H9 (cell line): Measurements from ENCODE around the gene ODAD4. TPM values are rescaled to one million over a fixed set of nuclear protein-coding genes. Genes with fewer than 3 reads are reported as not detected.

ENCODE experiments used
- DNase-seq: peaks from one replicate; pipeline ENCODE4 v3.0.0-alpha.2; 2017
- H2AFZ ChIP-seq: one replicate; pipeline ENCODE4 v1.6.1; 2013; ENCODE audit warnings: mild to moderate bottlenecking, low read length, control low read depth, moderate library complexity
- H2AK5ac ChIP-seq: 2 replicates; pipeline ENCODE4 v1.6.1; 2013; ENCODE audit warnings: low read length, control low read depth, mixed read lengths; ENCODE audit not compliant: insufficient read length
- H2BK120ac ChIP-seq: one replicate; pipeline ENCODE4 v1.6.1; 2013; ENCODE audit warnings: low read depth, mild to moderate bottlenecking, low read length, control low read depth, inconsistent platforms; ENCODE audit not compliant: poor library complexity, severe bottlenecking
- H2BK12ac ChIP-seq: 2 replicates; pipeline ENCODE4 v1.6.1; 2013; ENCODE audit warnings: low read length, control low read depth, mixed read lengths, low read depth; ENCODE audit not compliant: insufficient read length
- H2BK15ac ChIP-seq: 2 replicates; pipeline ENCODE4 v1.6.1; 2013; ENCODE audit warnings: low read depth, low read length, control low read depth
- H2BK20ac ChIP-seq: one replicate; pipeline ENCODE4 v1.6.1; 2013; ENCODE audit warnings: low read depth, mild to moderate bottlenecking, low read length, control low read depth, inconsistent platforms; ENCODE audit not compliant: poor library complexity, severe bottlenecking
- H2BK5ac ChIP-seq: 2 replicates; pipeline ENCODE4 v1.6.1; 2013; ENCODE audit warnings: low read length, control low read depth, mixed read lengths; ENCODE audit not compliant: insufficient read length
- H3K14ac ChIP-seq: 2 replicates; pipeline ENCODE4 v1.6.1; 2013; ENCODE audit warnings: low read length, control low read depth; ENCODE audit not compliant: insufficient read depth
- H3K18ac ChIP-seq: 2 replicates; pipeline ENCODE4 v1.6.1; 2013; ENCODE audit warnings: low read depth, mild to moderate bottlenecking, mixed read lengths, low read length, control low read depth; ENCODE audit not compliant: insufficient read length
- H3K23ac ChIP-seq: 2 replicates; pipeline ENCODE4 v1.6.1; 2013; ENCODE audit warnings: low read length, control low read depth, mixed read lengths, low read depth; ENCODE audit not compliant: insufficient read length
- H3K23me2 ChIP-seq: 2 replicates; pipeline ENCODE4 v1.6.1; 2013; ENCODE audit warnings: low read depth, mild to moderate bottlenecking, mixed read lengths, low read length, control low read depth; ENCODE audit not compliant: insufficient read length, poor library complexity, severe bottlenecking
- H3K27ac ChIP-seq: 2 replicates; pipeline ENCODE4 v1.5.1; 2013; ENCODE audit warnings: low read length, control low read depth, mixed read lengths, low read depth; ENCODE audit not compliant: insufficient read length
- H3K27me3 ChIP-seq: 2 replicates; pipeline ENCODE4 v1.6.1; 2013; ENCODE audit warnings: low read length, control low read depth, inconsistent platforms; ENCODE audit not compliant: insufficient read depth
- H3K4ac ChIP-seq: 2 replicates; pipeline ENCODE4 v1.6.1; 2013; ENCODE audit warnings: low read depth, mild to moderate bottlenecking, control low read depth, inconsistent platforms, low read length, moderate library complexity
- H3K4me1 ChIP-seq: 2 replicates; pipeline ENCODE4 v1.6.1; 2013; ENCODE audit warnings: low read length, control low read depth, inconsistent platforms; ENCODE audit not compliant: insufficient read depth
- H3K4me2 ChIP-seq: 2 replicates; pipeline ENCODE4 v1.6.1; 2013; ENCODE audit warnings: low read length, control low read depth, mixed read lengths; ENCODE audit not compliant: insufficient read length, insufficient read depth
- H3K56ac ChIP-seq: 2 replicates; pipeline ENCODE4 v1.6.1; 2013; ENCODE audit warnings: low read depth, mild to moderate bottlenecking, mixed read lengths, low read length, control low read depth; ENCODE audit not compliant: insufficient read length
- H3K79me1 ChIP-seq: 2 replicates; pipeline ENCODE4 v1.6.1; 2013; ENCODE audit warnings: low read depth, mild to moderate bottlenecking, moderate library complexity, low read length, control low read depth, inconsistent platforms; ENCODE audit not compliant: insufficient read depth, poor library complexity, severe bottlenecking
- H3K79me2 ChIP-seq: 2 replicates; pipeline ENCODE4 v1.6.1; 2013; ENCODE audit warnings: low read length, control low read depth, inconsistent platforms; ENCODE audit not compliant: insufficient read depth
- H3K9ac ChIP-seq: 2 replicates; pipeline ENCODE4 v1.6.1; 2013; ENCODE audit warnings: low read length, control low read depth, mixed read lengths; ENCODE audit not compliant: insufficient read length; ENCODE audit errors: extremely low read depth
- H3K9me3 ChIP-seq: one replicate; pipeline ENCODE4 v1.6.1; 2013; ENCODE audit warnings: low read depth, low read length, inconsistent platforms; ENCODE audit not compliant: control insufficient read depth
- H3T11ph ChIP-seq: one replicate; pipeline ENCODE4 v1.6.1; 2013; ENCODE audit warnings: mild to moderate bottlenecking, low read length, control low read depth, inconsistent platforms
- H4K20me1 ChIP-seq: one replicate; pipeline ENCODE4 v1.6.1; 2013; ENCODE audit not compliant: control insufficient read depth, insufficient read length, insufficient read depth
- H4K5ac ChIP-seq: 2 replicates; pipeline ENCODE4 v1.6.1; 2013; ENCODE audit warnings: low read depth, mild to moderate bottlenecking, mixed read lengths, low read length, control low read depth; ENCODE audit not compliant: insufficient read length
- H4K8ac ChIP-seq: replicated peaks from 2 replicates; pipeline ENCODE4 v1.6.1; 2013; ENCODE audit warnings: low read length, control low read depth, mixed read lengths, low read depth; ENCODE audit not compliant: insufficient read length
- H4K91ac ChIP-seq: 2 replicates; pipeline ENCODE4 v1.6.1; 2013; ENCODE audit warnings: low read depth, mild to moderate bottlenecking, moderate library complexity, mixed read lengths, low read length, control low read depth; ENCODE audit not compliant: insufficient read length
- H3K27ac Mint-ChIP-seq, 3 experiments: 2 replicates in 2 of 3; 3 replicates in 1 of 3; pipeline ENCODE4 v1.8.0; 2020 to 2021; ENCODE audit warnings: mixed read lengths in 3 of 3, mild to moderate bottlenecking in 1 of 3, moderate library complexity in 1 of 3
- H3K27me3 Mint-ChIP-seq: 2 replicates; pipeline ENCODE4 v1.8.0; 2021; ENCODE audit warnings: low read depth, mild to moderate bottlenecking, moderate library complexity, mixed read lengths
- H3K36me3 Mint-ChIP-seq, 3 experiments: 2 replicates in 2 of 3; 3 replicates in 1 of 3; pipeline ENCODE4 v1.8.0; 2020 to 2021; ENCODE audit warnings: low read depth in 3 of 3, mixed read lengths in 3 of 3; ENCODE audit not compliant: insufficient read depth in 1 of 3
- H3K4me1 Mint-ChIP-seq, 2 experiments: 2 replicates each; pipeline ENCODE4 v1.8.0; 2020; ENCODE audit warnings: mixed read lengths in 2 of 2
- H3K4me3 Mint-ChIP-seq, 2 experiments: 2 replicates in 1 of 2; 3 replicates in 1 of 2; pipeline ENCODE4 v1.8.0; 2020 to 2021; ENCODE audit warnings: mild to moderate bottlenecking in 2 of 2, mixed read lengths in 2 of 2, moderate library complexity in 1 of 2
- H3K9me3 Mint-ChIP-seq, 2 experiments: 2 replicates in 1 of 2; 3 replicates in 1 of 2; pipeline ENCODE4 v1.8.0; 2020; ENCODE audit warnings: mild to moderate bottlenecking in 2 of 2, mixed read lengths in 2 of 2, moderate library complexity in 1 of 2
- CTCF ChIP-seq: fragments of 200-600 bp; sonication (generic); conservative IDR thresholded peaks from 3 replicates; pipeline ENCODE4 v1.8.0; 2021; ENCODE audit warnings: antibody characterized with exemption, mild to moderate bottlenecking
- WGBS: extraction: QIAGEN DNeasy Blood & Tissue Kit; methylation state at CpG from one replicate; pipeline ENCODE4 v1.1.7; 2013; ENCODE audit warnings: missing lambda C conversion rate, low lambda C conversion rate, mixed read lengths; ENCODE audit not compliant: insufficient read length; ENCODE audit errors: extremely low coverage; 5-methylcytosine and 5-hydroxymethylcytosine counted together
- total RNA-seq: library from RNA; stranded (reverse); gene quantifications from 2 replicates; pipeline ENCODE4 v1.2.1, GENCODE V29; 2021

The ODAD4 gene
- total RNA-seq, 1 experiment from 2014 or later, result 2.1 TPM

GRCh38 chr17:42005166-42005565 lies 74.7 kb downstream of the ODAD4 start:
- Histone ChIP-seq H3K4ac (no peak overlapping the region), H2BK120ac (no peak overlapping the region), H3K4me2 (no peak overlapping the region), H2BK5ac (no peak overlapping the region), H3K9ac (no peak overlapping the region), H3K9me3 (no peaks in the 10 kb centered on the region), H3K79me2 (peaks cover 19% of the 10 kb centered on the region; the same call in 1 of the 2 replicates), H2BK20ac (no peak overlapping the region), H4K20me1 (no peaks in the 10 kb centered on the region), H4K91ac (no peak overlapping the region), H3K14ac (no peak overlapping the region), H3K27ac (no peak overlapping the region), H3K27me3 (no peaks in the 10 kb centered on the region), H4K5ac (no peak overlapping the region), H3K23me2 (no peaks in the 10 kb centered on the region), H2AFZ (no peak overlapping the region), H3K56ac (no peak overlapping the region), H2AK5ac (no peak overlapping the region), H3K23ac (no peak overlapping the region), H2BK12ac (no peak overlapping the region), H3T11ph (no peak overlapping the region), H3K18ac (no peak overlapping the region), H4K8ac (no peak overlapping the region), H3K79me1 (no peaks in the 10 kb centered on the region), H3K4me1 (no peaks in the 10 kb centered on the region), H2BK15ac (no peak overlapping the region)
- Mint-ChIP-seq H3K4me3 (no peak overlapping the region), H3K27me3 (no peaks in the 10 kb centered on the region), H3K9me3 (no peaks in the 10 kb centered on the region), H3K36me3 (peaks cover 27 to 54% (median 36%) of the 10 kb centered on the region in 3 experiments; a peak in 6 of 7 replicates), H3K4me1 (peaks cover 11 to 14% of the 10 kb centered on the region in 2 experiments), H3K27ac (peak overlapping the region in 1 of 3 experiments; percentile 74; a peak in 2 of 7 replicates)
- TF ChIP-seq CTCF, result no peak
- DNase-seq, result no peak
- no CpG with 5 or more reads among the region's 1 CpG for WGBS
